ENCODE measurements around the gene P2RY8. TPM values are rescaled to one million over a fixed set of nuclear protein-coding genes. Genes with fewer than 3 reads are reported as not detected.

The P2RY8 gene
- total and polyA plus RNA-seq, 2 of the 4 experiments (the other 2 are of a cell fraction) = not detected

DNA sequence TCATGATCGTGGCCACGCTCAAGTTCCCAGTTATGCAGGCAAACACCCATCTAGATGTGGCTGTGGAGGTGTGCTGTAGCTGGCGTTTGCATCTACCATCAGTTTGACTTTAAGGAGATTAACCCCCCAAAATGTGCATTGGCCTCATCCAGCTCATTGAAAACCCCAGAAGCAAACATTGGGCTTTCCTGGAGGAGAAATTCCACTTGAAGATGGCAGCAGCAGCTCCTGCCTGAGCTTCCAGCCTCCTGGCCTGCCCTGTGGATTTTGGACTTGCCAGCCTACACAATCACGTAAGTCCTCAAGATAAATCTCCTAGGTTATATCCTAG lies 114.9 kb downstream of the P2RY8 start:
- BruUV-seq (replicated peaks) = no TSS peak
- no peaks in the 10 kb centered on the region for H4K20me1 ChIP-seq (ENCODE audit: insufficient read depth, low read length)
- DNase-seq (no peak), ATAC-seq (ENCODE audit: low read depth) (no peak)
- H3K9ac ChIP-seq (ENCODE audit: low read depth, low read length) = no peak overlapping the region
- H4K8ac ChIP-seq (ENCODE audit: low read depth in 2 of 2, low read length in 2 of 2) = no peak overlapping the region
- peaks cover 27% of the 10 kb centered on the region for H3K9me3 ChIP-seq (ENCODE audit: control insufficient read depth, insufficient read depth, low read length)
- peak overlapping the region; percentile 24 for H2AK9ac ChIP-seq (replicated peaks; ENCODE audit: low read depth, low read length, poor library complexity)
- no peak overlapping the region for H2AFZ ChIP-seq (replicated peaks; ENCODE audit: low read length, poor library complexity)
- intact Hi-C loops (cut with micrococcal nuclease) (no loop called here), in situ Hi-C loops (cut with MboI; ENCODE audit: low sequenced_read_pairs) (no loop called here), dilution Hi-C loops (cut with HindIII; ENCODE audit: low sequenced_read_pairs, unreplicated experiment) (no loop called here)
- WGBS, 2 experiments (ENCODE audit: extremely low coverage in 2 of 2, insufficient read length in 1 of 2) = 100% methylated on average over 1 of the region's 4 CpGs; no CpG with 5 or more reads in 1 of the 2 experiments
- no peaks in the 10 kb centered on the region for H3K27me3 ChIP-seq (ENCODE audit: control insufficient read depth, insufficient read depth, low read length)
- H2BK5ac ChIP-seq (ENCODE audit: low read depth, low read length, poor library complexity, severe bottlenecking) = no peak overlapping the region
- H3K4me3 ChIP-seq (ENCODE audit: insufficient read depth, low read depth, low read length) = no peak overlapping the region
- CTCF ChIA-PET = no interaction called here
- no peaks in the 10 kb centered on the region for H3K4me1 ChIP-seq (ENCODE audit: control insufficient read depth, insufficient read depth, low read length)
- POLR2A ChIA-PET (ENCODE audit: unreplicated experiment) = no interaction called here
- H3K79me1 ChIP-seq (ENCODE audit: low read depth in 1 of 2, low read length in 2 of 2) = no peaks in the 10 kb centered on the region; a peak in 1 of 4 replicates
- no peak overlapping the region for H3K4me2 ChIP-seq (ENCODE audit: low read depth, low read length)
- no peak overlapping the region for H2BK20ac ChIP-seq (ENCODE audit: low read depth, low read length)
- H4K5ac ChIP-seq (ENCODE audit: low read depth, low read length) = no peak overlapping the region
- H2AK5ac ChIP-seq (ENCODE audit: low read depth, low read length) = no peak overlapping the region
- H3K4ac ChIP-seq (ENCODE audit: low read depth, low read length) = no peak overlapping the region
- H4K91ac ChIP-seq (ENCODE audit: insufficient read depth, low read depth, low read length) = no peak overlapping the region
- no peak overlapping the region for H2BK120ac ChIP-seq (ENCODE audit: low read depth, low read length)
- H3K23ac ChIP-seq (ENCODE audit: low read depth, low read length) = no peak overlapping the region
- peaks cover 62% of the 10 kb centered on the region for H3K36me3 ChIP-seq (ENCODE audit: control insufficient read depth, insufficient read depth, low read length)
- no peak overlapping the region for H3K27ac ChIP-seq (ENCODE audit: insufficient read depth, low read length)
- H3K9me1 ChIP-seq (ENCODE audit: insufficient read depth, low read length) = no peaks in the 10 kb centered on the region
- H3K56ac ChIP-seq (ENCODE audit: extremely low read depth, insufficient read depth, low read length) = no peak overlapping the region
- no peak overlapping the region for H2BK15ac ChIP-seq (ENCODE audit: low read depth, low read length)
- no peak overlapping the region for H3K18ac ChIP-seq (ENCODE audit: low read depth, low read length)
- H3K14ac ChIP-seq (replicated peaks; ENCODE audit: low read depth, low read length) = no peak overlapping the region
- TF ChIP-seq SMC3 (IDR thresholded peaks at IDR 0.05; ENCODE audit: low read depth, low read length) = no peak
- no peak for TF ChIP-seq CEBPB (IDR thresholded peaks at IDR 0.05; ENCODE audit: low read depth, low read length)
- TF ChIP-seq RCOR1 (IDR thresholded peaks at IDR 0.05; ENCODE audit: insufficient replicate concordance, low read length) = no peak
- TF ChIP-seq MAFK (IDR thresholded peaks at IDR 0.05; ENCODE audit: low read depth, low read length) = no peak
- TF ChIP-seq, protein P1, sequence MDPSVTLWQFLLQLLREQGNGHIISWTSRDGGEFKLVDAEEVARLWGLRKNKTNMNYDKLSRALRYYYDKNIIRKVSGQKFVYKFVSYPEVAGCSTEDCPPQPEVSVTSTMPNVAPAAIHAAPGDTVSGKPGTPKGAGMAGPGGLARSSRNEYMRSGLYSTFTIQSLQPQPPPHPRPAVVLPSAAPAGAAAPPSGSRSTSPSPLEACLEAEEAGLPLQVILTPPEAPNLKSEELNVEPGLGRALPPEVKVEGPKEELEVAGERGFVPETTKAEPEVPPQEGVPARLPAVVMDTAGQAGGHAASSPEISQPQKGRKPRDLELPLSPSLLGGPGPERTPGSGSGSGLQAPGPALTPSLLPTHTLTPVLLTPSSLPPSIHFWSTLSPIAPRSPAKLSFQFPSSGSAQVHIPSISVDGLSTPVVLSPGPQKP (IDR thresholded peaks at IDR 0.05; ENCODE audit: borderline replicate concordance, low read depth, low read length) = no peak
- no peak for TF ChIP-seq BHLHE40 (IDR thresholded peaks at IDR 0.05; ENCODE audit: low read depth, low read length)
- TF ChIP-seq MAZ (IDR thresholded peaks at IDR 0.05; ENCODE audit: borderline replicate concordance, low read depth, low read length) = no peak
- no peak for TF ChIP-seq CTCF (conservative IDR thresholded peaks at IDR 0.05; ENCODE audit: low read depth, low read length)
- TF ChIP-seq RFX5 (IDR thresholded peaks at IDR 0.05; ENCODE audit: low read depth, low read length) = no peak
- TF ChIP-seq, protein P2, sequence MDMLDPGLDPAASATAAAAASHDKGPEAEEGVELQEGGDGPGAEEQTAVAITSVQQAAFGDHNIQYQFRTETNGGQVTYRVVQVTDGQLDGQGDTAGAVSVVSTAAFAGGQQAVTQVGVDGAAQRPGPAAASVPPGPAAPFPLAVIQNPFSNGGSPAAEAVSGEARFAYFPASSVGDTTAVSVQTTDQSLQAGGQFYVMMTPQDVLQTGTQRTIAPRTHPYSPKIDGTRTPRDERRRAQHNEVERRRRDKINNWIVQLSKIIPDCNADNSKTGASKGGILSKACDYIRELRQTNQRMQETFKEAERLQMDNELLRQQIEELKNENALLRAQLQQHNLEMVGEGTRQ (IDR thresholded peaks at IDR 0.05; ENCODE audit: low read depth, low read length) = no peak
- no peak for TF ChIP-seq CHD1 (IDR thresholded peaks at IDR 0.05; ENCODE audit: low read depth, low read length)
- no peak for TF ChIP-seq MXI1 (IDR thresholded peaks at IDR 0.05; ENCODE audit: borderline replicate concordance, low read depth, low read length)
- no peak for TF ChIP-seq POLR2A (IDR thresholded peaks at IDR 0.05; ENCODE audit: low read depth, low read length)
- no peak for TF ChIP-seq RAD21 (IDR thresholded peaks at IDR 0.05; ENCODE audit: low read length)
- no peak for TF ChIP-seq NFE2L2 (IDR thresholded peaks at IDR 0.05; ENCODE audit: low read depth, low read length)
- no peak for TF ChIP-seq FOS (IDR thresholded peaks at IDR 0.05; ENCODE audit: low read depth, low read length)
